GM19328 (cell line): ENCODE measurements around the gene PMEL.

ENCODE experiments used
- ATAC-seq: cut with Tn5 transposase; IDR thresholded peaks from one replicate; pipeline ENCODE4 v1.9.1; 2021; ENCODE audit warnings: mild to moderate bottlenecking, moderate library complexity; ENCODE audit not compliant: unreplicated experiment

PMEL gene

GRCh38 chr12:55942577-55943136 lies 23.2 kb downstream of the PMEL start:
- no peak for ATAC-seq

DNA sequence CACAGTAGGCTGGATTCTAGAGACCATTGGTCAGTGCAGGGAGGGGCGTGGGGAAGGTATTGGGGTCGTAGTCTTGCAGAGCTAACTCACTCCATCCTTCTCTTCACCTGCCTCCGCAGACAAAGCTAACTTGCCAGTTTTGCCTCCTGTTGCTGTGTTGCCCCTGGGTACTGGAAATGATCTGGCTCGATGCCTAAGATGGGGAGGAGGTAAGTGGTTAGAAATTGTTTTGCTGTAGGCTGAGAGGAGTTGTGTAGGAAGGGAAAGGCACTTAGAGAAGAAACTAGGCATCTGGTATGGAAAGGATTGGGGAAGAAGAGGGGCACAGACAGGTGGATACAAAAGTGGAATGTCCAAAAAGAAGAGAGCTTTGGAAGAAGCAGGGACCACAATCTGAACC lies 23.8 kb downstream of the PMEL start:
- no peak for ATAC-seq

GRCh38 chr12:55940065-55940732 lies 25.6 kb downstream of the PMEL start:
- peak; percentile 91 for ATAC-seq

DNA sequence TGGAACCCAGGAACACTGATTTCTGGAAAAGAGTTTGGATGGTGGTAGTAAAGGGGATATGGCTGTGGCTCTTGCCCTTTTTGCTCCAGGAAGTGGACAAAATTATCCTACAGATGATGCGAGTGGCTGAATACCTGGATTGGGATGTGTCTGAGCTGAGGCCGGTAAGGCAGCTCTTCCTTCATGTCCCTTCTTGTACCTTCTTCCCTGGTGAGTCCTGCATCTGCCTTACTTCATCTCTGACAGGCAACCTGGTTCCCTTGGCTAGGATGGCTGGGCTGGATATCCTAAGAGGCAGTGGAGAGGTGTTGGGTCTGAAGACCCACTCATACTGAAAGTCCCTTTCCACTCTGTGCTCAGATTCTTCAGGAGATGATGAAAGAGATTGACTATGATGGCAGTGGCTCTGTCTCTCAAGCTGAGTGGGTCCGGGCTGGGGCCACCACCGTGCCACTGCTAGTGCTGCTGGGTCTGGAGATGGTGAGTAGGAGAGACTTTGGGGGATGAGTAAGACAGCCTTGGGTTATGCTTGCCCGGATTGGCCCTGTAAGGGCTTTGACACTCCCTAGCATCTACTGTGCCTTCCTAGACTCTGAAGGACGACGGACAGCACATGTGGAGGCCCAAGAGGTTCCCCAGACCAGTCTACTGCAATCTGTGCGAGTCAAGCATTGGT lies 26.9 kb downstream of the PMEL start:
- no peak for ATAC-seq

DNA sequence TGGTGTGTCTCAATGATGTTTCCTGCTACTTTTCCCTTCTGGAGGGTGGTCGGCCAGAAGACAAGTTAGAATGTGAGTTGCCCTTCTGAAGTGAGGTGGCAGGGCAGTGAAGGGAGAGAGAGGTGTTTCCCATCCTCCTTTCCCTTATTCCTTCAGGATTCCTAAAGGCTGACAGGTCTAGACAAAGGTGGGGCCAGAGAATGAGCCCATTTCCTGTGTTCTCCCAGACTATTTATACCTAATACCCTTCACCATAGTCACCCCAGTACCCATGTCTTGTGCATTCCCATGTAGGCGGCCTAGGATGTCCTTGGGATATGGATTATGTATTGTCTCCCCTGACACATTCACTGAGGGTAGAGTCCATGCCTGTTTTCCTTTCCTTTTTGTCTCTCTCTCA lies 27.9 kb downstream of the PMEL start:
- no peak for ATAC-seq

DNA sequence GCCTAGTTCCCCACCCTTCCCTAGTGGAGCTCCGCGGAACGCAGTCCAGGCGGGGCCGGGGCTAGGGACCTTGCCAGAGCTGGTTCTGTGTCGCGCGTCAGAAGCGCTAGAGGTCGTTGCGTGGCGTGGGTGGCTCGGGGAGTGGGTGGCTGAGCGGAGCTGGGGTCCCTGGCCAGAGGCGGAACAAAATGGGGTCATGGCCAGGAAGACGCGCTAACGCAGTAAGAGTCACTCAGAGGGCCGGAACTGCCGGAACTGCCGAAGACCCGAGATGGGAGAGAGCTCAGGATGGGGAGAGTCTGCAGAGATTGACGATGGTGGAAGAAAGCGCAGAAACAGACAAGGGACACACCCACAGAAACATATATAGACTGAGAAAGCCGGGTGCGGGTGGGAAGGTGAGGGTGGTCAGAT lies 30.1 kb downstream of the PMEL start:
- ATAC-seq, result no peak

GRCh38 chr12:55934773-55935172 lies 31.1 kb downstream of the PMEL start:
- ATAC-seq, result no peak

DNA sequence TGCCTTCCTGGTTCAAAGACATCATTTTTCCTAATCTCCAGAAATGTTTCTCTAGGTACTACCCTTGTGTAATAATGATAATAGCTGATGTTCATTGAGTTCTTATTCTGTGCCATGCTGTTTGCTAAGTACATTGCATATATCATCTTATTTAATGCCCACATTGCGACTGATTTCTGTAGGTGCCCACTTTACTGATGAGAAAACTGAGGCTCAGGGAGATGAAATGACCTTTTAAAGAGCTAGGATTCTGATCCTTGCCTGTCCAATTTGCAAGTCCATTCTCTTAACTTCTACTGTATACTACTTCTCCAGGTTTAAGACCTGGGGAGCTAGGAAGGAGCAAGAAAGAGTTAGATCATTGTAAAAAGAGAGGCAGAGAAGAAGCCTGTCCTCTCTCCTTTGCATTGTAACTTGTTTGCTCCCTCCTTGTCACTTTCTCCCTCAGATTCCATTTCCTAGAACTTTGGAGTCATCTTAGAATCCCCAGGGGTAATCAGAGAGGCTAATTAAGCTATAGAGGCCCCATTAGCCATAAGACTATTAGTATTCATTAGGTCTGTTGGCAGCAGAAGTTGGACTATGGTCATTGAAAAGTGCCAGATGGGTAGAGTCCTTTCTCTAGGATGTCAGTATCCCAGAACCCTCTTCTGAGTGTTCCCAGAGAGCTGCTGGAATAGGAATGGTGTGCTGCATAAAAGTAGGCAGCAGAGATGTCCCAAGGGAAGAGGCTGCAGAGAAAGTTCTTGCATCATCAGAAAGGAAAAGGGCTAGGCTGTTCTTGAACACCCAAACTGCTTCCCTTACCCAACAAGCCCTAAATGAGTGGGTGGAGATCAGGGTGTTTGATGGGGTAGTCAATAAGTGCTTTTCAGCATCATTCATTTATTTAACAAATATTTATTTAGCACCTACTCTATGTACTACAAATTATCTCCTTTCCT lies 31.8 kb downstream of the PMEL start:
- no peak for ATAC-seq

GRCh38 chr12:55933169-55933798 lies 32.6 kb downstream of the PMEL start:
- ATAC-seq, result no peak

GRCh38 chr12:55932551-55932910 lies 33.3 kb downstream of the PMEL start:
- ATAC-seq, result no peak

GRCh38 chr12:55931780-55932550 lies 33.9 kb downstream of the PMEL start:
- no peak for ATAC-seq

GRCh38 chr12:55931317-55931779 lies 34.5 kb downstream of the PMEL start:
- no peak for ATAC-seq

DNA sequence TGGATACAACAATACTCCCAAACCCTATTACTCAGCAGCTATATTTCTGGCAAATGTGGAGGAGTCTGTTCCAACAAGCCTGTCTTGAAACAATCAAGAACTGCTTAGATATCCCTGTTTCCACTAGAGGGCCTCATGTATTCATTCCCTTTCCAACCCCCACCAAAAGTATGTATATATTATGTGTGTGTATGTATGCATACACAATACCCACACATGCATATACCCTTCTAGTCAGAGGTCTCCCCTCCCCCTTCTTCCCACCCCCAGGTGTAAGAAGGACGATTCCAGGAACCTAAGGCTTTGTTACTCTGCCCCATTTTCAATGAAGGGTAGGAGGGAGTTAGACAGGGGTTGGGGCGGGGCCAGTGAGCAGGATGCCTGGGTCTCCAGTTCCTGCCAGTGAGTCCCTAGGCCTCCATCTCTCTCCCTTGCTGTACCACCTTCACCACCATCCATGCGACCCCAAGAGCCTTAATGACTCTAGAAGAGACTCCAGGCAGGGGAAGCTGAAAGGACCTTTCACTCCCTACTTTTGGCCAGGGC lies 35.0 kb downstream of the PMEL start, which contains the start of gene DGKA:
DGKA (plus strand) TSS at position 392 of the 546 bp plus-strand sequence. CDS start 5,342 bp downstream, outside the sequence.
- ATAC-seq, result no peak

DNA sequence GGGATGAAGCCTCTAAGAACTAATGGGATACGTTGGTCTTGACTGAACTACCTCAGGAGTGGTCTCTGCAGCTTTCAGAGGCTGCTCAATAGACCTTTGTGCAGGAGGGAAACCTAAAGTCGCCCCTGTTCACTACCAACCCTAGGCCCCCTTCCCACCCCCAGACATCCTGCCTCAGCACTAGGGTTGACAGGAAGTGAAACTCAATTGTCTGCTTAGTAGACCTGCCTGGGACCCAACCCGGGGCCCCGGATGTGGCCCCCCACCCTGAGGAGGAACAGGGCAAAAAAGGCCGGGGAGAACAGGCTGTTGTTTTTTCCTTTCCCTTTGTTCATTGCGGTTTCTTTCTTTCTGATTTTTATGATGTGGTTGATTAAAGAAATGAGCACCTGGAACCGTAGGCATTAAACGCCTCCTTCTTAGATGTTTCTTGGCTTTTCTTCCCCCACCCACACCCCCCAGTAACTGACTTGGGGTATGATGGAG lies 36.5 kb downstream of the PMEL start:
- ATAC-seq, result peak; percentile 27

DNA sequence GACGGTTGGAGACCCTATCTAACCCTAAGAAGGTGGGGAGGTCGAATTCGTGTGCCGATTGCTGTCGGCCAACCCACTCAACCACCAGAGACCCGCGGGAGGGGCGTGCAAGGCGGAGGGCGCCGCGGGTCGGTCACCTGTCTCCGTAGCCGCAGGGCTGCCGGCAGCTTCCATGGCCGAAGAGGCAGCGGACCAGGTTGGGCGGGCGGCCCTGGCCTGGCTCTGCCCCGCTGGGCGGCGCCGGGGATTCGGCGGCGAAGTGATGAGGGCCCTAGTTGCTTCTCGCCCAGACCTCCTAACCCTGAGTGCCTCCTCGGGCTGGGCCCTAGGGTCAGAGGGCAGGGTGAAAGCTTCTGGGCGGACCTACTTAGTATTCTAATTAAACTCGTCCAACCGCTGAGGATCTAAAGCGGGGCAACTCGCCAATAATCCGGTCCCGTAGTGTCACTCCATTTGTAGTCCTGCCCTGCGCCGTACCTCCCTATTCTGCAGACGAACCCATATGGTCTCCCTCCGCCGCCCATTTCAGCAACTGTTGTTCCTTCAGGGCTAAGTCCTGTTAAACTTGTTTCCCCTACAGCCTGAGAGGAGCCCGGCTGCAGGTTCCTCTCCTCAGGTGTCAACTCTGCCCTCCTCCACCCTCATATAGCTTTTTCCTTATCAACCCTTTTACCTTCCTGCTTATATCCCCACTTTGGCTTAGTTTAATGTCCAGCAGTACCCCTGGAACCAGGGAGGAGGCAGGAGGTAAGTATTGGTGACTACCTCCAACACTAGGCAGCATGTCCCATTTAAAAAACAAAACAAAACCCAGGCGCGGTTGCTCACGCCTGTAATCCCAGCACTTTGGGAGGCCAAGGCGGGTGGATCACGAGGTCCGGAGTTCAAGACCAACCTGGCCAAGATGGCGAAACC lies 38.0 kb downstream of the PMEL start, which contains the start of gene PYM1:
PYM1 (minus strand) TSS at position 307 of the 915 bp plus-strand sequence; CDS start at position 174, 133 bp downstream.
- peak; percentile 38 for ATAC-seq

DNA sequence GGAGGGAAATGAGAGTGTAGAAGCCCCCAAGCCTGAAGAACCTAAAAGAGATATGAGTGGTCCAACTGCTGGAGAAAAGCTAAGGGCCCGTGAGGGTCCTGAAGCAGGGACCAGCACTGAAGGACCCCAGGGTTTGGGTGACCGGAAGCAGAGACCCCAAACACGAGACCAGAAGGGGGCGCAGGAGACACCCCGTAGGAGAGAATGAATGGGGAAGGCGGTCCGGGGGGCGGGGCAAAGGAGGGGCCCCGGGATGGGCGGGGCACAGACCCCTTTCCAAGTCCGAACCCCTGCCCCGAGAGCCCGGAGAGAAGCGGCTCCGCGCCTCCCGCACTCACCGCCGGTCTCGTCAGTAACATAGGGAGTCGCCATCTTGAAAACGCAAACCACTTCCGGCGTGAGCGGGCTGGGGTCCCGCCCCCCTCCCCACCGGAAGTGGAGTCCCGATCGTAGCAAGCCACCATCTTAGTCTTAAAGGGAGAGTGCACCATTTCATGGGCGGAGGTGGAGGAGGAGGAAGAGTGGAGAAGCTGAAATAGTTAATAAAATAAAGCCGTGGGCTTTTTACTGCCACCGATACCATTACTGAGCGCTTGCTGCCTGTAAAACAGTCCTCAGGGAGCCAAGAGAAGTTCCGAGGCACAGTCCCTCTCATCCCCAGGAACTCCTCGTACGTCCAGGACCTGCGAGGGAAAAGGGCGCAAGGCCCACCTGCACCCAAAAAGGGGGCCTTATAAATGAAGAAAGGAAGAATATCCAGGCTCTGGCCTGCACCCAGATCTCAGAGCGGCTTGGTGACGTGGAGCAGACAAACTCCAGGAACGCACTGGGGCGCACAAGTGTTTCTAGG lies 38.9 kb downstream of the PMEL start:
- ATAC-seq, result peak; percentile 32
